Left kidney (tissue), 8 donors: Measurements from ENCODE around the gene GIGYF1. TPM values are rescaled to one million over a fixed set of nuclear protein-coding genes. Genes with fewer than 3 reads are reported as not detected.
"Not testable (repeated sequence)": the region's sequence is repeated elsewhere in the genome, so short reads cannot be mapped to it uniquely, and the experiment has no call there.

Experiments
- DNase-seq: peaks from one replicate; pipeline ENCODE4 v3.0.0-alpha.2; 2013
- long read RNA-seq, 8 donors: transcript quantifications; one replicate each; lab custom pipeline, GENCODE V29; 2026
- polyA plus RNA-seq: library from polyadenylated mRNA; unstranded; fragments of 120-200 nt; gene quantifications from one replicate; pipeline ENCODE4 v1.2.1, GENCODE V29; 2013; ENCODE audit not compliant: insufficient read length

GIGYF1 gene, protein sequence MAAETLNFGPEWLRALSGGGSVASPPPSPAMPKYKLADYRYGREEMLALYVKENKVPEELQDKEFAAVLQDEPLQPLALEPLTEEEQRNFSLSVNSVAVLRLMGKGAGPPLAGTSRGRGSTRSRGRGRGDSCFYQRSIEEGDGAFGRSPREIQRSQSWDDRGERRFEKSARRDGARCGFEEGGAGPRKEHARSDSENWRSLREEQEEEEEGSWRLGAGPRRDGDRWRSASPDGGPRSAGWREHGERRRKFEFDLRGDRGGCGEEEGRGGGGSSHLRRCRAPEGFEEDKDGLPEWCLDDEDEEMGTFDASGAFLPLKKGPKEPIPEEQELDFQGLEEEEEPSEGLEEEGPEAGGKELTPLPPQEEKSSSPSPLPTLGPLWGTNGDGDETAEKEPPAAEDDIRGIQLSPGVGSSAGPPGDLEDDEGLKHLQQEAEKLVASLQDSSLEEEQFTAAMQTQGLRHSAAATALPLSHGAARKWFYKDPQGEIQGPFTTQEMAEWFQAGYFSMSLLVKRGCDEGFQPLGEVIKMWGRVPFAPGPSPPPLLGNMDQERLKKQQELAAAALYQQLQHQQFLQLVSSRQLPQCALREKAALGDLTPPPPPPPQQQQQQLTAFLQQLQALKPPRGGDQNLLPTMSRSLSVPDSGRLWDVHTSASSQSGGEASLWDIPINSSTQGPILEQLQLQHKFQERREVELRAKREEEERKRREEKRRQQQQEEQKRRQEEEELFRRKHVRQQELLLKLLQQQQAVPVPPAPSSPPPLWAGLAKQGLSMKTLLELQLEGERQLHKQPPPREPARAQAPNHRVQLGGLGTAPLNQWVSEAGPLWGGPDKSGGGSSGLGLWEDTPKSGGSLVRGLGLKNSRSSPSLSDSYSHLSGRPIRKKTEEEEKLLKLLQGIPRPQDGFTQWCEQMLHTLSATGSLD (N-terminal part only)
- 42.7 TPM for polyA plus RNA-seq
- long read RNA-seq, donor 1: 0 reads
- long read RNA-seq, donor 2: 0 reads
- long read RNA-seq, donor 3: 0 reads
- long read RNA-seq, donor 4: 0 reads
- long read RNA-seq, donor 5: 0 reads
- long read RNA-seq, donor 6, partial matches to known transcripts: 5 of 5 reads
- long read RNA-seq, donor 6, other reads (novel, unspliced or antisense): 0 of 5 reads
- long read RNA-seq, donor 7, partial matches to known transcripts: 10 of 10 reads
- long read RNA-seq, donor 7, other reads (novel, unspliced or antisense): 0 of 10 reads
- long read RNA-seq, donor 8: 0 reads

DNA sequence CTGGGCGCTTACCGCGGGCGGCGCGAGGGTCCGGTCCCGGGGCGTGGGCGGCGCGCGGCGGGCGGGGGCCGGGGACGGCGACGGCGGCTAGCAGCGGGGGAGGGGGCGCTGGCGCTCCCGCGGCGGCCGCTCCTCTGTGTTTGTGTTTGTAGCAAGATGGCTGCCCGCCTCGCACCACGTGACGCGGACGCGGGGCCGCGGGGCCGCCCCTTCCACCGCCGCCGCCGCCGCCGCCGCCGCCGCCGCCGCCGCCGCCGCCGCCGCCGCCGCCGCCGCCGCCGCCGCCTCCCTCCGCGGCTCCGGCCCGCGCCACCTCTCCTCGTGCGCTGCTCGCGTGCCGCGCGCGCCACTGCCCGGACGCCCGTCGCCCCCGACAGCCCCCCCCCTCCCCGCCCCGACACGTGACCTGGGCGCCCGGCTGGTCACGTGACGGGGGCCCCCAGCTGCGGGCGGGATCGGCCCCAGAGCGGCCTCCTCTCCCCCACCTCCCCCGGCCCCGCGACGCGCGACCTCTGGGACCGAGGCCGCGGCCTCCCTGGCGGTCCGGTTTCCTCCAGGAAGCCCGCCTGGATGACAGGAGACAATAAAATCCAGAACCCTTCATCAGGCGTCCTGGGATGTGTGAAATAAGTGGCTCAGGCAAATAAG is at the start of gene GIGYF1:
TSS of gene GIGYF1 (minus strand) at position 153 of the 648 bp plus-strand sequence. CDS start 6,012 bp downstream, outside the sequence.
- no peak for DNase-seq

DNA sequence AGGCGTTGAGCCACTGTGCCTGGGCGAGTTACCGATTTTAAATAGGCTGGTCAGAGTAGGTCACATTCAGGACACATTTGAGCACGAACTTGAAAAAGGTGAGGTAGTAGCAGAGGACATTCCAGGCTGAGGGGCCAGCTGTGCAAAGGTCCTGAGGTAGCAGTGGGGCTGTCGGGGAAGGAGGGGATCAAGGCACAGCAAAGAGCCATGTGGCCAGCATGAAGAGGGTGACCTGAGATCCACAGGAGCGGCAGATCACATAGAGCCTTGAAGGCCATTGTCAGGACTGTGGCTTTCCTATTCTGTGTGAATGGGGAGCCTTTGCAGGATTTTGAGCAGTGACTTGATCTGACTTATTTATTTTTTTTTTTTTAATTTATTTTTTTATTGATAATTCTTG is 45.9 kb upstream of the GIGYF1 start:
- no peak for DNase-seq

DNA sequence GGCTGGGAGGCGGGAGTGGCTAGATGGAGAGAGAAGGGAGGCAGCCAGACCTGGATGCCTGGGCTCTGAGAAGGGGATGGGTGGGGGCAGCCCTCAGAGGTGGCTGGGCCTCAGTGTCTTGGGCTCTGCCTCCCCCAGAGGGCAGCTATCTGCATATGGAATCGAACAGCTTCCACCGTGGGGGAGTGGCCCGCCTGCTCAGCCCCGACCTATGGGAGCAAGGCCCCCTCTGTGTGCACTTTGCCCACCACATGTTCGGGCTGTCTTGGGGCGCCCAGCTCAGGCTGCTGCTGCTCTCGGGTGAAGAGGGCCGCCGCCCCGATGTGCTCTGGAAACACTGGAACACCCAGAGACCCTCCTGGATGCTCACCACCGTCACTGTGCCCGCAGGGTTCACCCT is 42.6 kb upstream of the GIGYF1 start:
- no peak for DNase-seq

DNA sequence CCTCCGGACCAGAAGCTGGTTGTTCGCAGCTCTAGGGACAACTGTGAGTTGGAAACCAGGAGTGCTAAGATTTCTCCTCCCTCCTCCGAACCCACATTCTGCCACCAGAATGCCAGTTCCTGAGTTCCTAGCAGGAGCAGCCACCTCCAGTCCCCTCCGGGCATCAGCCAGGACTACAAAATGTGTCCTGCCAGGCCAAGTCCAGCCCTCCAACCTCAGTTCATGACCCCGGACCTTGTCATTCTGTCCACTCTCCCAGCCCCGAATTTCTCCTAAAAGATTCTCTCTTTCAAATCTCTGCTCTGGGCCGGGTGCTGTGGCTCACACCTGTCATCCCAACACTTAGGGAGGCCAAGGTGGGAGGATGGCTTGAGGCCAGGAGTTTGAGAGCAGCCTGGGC is 41.7 kb upstream of the GIGYF1 start:
- no peak for DNase-seq

DNA sequence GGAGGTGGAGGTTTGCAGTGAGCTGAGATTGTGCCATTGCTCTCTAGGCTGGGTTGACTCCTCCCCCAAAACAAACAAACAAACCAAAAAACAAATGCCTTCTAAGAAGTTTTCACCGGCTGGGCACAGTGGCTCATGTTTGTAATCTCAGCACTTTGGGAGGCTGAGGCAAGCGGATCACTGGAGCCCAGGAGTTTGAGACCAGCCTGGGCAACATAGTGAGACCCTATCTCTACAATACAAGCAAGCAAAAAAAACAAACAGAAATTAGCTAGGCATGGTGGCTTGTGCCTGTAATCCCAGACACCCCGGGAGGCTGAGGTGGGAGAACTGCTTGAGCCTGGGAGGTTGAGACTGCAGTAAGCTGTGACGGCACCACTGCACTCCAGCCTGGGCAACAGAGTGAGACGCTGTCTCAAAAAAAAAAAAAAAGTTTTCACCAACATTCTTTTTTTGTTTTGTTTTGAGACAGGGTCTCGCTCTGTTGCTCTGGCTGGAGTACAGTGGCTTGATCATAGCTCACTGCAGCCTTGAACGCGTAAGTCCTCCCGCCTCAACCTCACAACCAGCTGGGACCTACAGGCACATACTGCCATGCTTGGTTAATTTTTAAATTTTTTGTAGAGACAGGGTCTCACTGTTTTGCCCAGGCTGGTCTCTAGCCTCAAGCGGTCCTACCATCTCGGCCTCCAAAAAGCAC is 38.0 kb upstream of the GIGYF1 start:
- DNase-seq: no peak

DNA sequence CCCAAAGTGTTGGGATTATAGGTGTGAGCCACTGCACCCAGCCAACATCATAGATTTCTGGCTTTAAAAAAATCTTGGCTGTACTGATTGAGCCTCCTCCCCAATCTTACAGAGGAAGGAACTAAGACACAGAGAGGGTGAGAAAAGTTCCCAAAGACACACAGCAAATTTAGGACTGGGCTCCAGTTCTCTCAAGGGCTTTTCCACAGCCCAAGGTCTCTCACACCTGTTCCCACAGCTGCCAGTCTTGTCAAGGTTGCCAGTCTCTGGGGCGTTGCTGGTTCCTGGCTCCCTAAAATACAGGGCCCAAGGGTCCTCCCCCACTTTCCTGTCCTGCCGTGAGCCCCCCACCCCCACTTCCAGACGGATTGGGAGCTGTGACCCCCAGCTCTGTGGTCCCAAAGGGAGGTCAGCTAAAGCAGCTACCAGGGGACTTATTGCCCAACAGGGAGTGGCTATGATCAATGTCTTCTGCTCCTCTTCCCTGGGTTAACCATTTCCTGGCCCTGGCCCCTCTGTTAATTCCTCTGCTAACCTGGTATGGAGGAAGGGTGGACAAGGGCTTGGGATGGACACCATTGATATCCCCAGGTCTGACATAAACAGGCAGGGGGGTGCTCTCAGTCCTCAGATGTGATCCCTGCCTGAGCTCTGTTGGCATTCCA is 36.2 kb upstream of the GIGYF1 start:
- no peak for DNase-seq

DNA sequence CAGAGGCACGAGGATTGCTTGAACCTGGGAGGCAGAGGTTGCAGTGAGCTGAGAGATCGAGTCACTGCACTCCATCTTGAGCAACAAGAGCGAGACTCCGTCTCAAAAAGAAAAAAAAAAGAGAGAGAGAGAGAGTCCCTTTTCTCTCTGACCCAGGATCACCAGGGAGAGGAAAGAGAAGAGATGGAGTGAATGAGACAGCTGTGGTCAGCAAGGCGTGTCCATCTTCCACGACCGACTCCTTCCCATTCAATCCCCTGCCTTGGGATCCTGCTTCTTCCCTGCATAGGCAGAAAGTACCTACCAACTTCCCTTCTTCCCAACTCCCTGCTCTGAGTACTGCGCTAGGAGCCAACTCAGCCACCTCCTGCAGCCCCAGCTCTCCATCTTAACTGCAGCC is 34.1 kb upstream of the GIGYF1 start:
- DNase-seq: no peak

DNA sequence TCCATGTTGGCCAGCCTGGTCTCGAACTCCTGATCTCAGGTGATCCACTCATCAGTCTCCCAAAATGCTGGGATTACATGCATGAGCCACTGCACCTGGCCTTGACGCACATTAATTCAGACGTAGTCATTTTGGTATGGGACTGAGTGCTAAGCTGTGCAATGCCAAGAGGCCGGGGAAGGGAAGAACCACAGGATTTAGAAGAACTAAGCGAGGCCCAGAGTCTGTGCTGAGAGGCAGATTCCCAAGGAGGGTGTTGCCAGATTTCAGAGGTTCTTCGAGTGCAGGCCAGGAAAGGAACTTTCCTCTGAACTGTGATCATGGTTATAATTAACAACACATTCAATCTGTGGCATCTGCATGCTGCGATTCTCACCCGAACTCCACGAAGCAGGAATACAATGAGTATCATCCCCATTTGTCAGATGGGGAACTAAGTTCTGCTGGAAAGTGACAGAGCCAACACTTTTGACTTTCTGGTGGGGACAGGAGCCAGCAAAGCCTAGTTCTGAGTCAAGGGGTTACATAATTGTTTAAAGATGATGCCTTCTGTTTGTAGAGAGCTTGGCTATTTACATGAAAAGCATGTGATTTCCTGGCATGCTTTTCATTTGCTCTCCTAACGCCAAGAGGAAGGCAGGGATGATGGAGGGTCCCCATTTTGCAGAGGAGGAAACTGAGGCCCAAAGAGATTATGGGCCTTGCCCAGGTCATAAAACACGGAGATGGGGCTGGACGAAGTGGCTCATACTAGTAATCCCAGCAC is 33.1 kb upstream of the GIGYF1 start:
- DNase-seq: no peak

DNA sequence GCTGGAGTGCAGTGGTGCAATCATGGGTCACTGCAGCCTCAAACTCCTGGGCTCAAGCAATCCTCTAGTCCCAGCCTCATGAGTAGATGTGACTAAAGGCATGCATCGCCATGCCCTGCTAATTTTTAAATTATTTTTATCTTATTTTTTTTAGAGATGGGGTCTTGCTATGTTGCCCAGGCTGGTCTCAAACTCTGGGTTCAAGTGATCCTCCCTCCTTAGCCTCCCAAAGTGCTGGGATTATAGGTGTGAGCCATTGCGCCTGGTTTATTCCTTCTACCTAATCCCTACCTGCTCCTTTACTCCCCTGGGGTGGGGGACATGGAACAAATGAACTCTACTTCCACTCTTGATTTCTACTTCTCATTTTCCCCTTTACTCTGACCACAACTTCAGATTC is 30.3 kb upstream of the GIGYF1 start:
- not testable (repeated sequence) for DNase-seq

DNA sequence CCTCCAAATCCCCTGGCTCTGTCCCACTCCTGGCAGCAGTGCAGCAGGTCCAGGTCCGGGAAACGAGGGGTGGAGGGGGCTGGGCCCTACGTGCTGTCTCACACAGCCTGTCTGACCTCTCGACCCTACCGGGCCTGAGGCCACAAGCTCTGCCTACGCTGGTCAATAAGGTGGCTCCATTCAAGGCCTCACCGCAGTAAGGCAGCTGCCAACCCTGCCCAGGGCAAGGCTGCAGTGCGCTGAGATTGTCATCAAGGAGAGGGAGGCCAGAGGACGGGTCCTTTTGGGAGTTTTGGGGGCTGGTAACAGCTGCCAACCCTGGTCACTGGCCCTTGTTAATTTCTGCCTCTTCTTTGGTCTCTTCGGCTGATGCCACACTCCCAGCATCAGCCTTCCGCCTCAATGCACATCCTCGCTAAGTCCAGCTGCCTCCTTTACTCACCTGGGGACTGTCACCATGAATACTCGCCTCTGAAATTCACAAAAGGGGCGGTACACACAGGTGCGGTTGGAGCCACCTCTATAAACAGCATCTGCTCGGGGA is 29.8 kb upstream of the GIGYF1 start:
- no peak for DNase-seq

DNA sequence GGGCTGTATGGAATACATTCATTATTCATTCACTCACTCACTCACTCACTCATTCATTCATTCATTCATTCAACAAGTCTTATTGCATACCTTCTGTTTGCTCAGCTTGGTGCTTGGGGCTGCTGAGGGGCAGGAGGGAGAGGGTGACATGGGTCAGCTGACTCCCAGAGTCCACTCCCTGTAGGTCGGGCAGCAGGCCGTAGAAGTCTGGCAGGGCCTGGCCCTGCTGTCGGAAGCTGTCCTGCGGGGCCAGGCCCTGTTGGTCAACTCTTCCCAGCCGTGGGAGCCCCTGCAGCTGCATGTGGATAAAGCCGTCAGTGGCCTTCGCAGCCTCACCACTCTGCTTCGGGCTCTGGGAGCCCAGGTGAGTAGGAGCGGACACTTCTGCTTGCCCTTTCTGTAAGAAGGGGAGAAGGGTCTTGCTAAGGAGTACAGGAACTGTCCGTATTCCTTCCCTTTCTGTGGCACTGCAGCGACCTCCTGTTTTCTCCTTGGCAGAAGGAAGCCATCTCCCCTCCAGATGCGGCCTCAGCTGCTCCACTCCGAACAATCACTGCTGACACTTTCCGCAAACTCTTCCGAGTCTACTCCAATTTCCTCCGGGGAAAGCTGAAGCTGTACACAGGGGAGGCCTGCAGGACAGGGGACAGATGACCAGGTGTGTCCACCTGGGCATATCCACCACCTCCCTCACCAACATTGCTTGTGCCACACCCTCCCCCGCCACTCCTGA is 28.6 kb upstream of the GIGYF1 start:
- DNase-seq: no peak

DNA sequence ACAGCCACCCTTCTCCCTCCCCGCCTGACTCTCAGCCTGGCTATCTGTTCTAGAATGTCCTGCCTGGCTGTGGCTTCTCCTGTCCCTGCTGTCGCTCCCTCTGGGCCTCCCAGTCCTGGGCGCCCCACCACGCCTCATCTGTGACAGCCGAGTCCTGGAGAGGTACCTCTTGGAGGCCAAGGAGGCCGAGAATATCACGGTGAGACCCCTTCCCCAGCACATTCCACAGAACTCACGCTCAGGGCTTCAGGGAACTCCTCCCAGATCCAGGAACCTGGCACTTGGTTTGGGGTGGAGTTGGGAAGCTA is 27.4 kb upstream of the GIGYF1 start:
- no peak for DNase-seq

DNA sequence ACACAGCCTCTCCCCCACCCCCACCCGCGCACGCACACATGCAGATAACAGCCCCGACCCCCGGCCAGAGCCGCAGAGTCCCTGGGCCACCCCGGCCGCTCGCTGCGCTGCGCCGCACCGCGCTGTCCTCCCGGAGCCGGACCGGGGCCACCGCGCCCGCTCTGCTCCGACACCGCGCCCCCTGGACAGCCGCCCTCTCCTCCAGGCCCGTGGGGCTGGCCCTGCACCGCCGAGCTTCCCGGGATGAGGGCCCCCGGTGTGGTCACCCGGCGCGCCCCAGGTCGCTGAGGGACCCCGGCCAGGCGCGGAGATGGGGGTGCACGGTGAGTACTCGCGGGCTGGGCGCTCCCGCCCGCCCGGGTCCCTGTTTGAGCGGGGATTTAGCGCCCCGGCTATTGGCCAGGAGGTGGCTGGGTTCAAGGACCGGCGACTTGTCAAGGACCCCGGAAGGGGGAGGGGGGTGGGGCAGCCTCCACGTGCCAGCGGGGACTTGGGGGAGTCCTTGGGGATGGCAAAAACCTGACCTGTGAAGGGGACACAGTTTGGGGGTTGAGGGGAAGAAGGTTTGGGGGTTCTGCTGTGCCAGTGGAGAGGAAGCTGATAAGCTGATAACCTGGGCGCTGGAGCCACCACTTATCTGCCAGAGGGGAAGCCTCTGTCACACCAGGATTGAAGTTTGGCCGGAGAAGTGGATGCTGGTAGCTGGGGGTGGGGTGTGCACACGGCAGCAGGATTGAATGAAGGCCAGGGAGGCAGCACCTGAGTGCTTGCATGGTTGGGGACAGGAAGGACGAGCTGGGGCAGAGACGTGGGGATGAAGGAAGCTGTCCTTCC is 26.8 kb upstream of the GIGYF1 start:
- no peak for DNase-seq

DNA sequence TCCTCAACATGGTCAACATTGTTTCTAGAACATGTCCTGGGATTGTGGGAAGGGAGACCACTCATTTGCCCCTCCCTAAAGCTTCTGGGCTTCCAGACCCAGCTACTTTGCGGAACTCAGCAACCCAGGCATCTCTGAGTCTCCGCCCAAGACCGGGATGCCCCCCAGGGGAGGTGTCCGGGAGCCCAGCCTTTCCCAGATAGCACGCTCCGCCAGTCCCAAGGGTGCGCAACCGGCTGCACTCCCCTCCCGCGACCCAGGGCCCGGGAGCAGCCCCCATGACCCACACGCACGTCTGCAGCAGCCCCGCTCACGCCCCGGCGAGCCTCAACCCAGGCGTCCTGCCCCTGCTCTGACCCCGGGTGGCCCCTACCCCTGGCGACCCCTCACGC is 26.2 kb upstream of the GIGYF1 start, which contains the start of gene EPO:
TSS of gene EPO (plus strand) at position 190 of the 392 bp plus-strand sequence. CDS start 513 bp downstream, outside the sequence.
- DNase-seq: no peak

DNA sequence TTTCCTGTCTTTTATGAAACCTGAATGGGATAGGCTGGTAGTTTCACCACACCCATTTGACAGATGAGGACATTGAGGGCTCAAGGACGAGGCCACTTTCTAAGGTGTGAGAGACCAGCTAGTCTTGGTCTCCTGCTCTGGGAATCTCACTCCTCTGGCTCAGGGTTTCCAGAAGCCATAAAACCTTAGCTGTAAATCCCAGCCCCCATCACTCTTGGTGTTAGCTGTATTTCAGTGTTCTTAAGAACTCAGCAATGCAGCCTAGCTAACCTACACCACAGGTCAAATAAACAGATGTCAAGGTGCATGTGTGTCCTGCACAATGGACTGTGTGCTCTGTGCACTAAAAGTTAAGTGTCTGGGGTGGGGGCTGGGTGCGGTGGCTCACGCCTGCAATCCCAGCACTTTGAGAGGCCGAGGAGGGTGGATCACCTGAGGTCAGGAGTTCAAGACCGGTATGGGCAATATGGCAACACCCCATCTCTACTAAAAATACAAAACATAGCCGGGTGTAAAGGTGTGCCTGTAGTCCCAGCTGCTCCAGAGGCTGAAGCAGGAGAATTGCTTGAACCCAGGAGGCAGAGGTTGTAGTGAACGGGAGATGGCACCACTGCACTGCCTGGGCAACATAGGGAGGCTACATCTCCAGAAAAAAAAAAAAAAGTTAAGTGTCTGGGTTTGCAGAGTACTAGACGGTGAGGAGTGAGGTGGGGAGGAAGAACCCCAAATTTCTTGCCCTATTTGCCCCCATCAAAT is 25.7 kb upstream of the GIGYF1 start:
- DNase-seq: no peak

DNA sequence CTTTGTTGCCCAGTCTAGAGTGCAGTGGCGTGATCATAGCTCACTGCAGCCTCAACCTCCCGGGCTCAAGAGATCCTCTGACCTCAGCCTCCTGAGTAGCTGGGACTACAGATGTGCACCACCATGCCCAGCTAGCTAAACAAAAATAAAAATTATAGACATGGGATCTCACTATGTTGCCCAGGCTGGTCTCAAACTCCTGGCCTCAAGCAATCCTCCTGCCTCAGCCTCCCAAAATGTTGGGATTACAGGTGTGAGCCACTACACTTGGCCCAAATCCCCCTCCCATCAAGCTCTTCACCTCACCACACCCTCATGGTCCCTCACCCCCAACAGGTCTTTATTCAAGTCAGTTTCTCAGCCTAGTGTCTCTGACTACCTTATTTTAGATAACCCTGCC is 23.0 kb upstream of the GIGYF1 start:
- DNase-seq: not testable (repeated sequence)

DNA sequence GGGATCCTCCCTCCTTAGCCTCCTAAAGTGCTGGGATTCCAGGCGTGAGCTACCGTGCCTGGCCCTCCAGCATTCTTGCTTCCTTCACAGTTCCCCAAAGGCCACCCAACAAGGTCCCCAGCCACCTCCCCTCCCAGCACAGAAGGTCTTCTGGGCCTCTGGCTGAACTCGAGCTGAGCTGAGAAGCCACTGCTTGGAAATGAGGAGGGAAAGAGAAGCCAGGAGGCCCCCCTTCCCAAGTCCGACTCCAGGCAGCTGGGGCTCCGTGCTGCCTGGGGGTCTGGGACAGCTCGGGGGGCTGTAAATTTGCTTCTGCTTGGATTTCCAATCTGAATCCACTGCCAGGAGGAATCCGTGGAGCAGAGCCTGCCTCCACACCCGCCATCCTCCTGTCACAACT is 20.7 kb upstream of the GIGYF1 start:
- DNase-seq: no peak
